Omental fat pad (tissue), 4 donors: ENCODE data around the gene KCNMB2. TPM values are rescaled to one million over a fixed set of nuclear protein-coding genes. Genes with fewer than 3 reads are reported as not detected.
"Not testable (repeated sequence)": the region's sequence is repeated elsewhere in the genome, so short reads cannot be mapped to it uniquely, and the experiment has no call there.

Source experiments
- ATAC-seq: fragments of 150-250 bp; one replicate; pipeline ENCODE4 v1.9.1; 2016; ENCODE audit warnings: mild to moderate bottlenecking, moderate library complexity; ENCODE audit not compliant: low FRiP score
- DNase-seq: peaks from one replicate; pipeline ENCODE4 v3.0.0-alpha.2; 2019; ENCODE audit warnings: low spot score
- total RNA-seq, 4 donors: library from RNA; depleted of rRNA; stranded (reverse); fragments of >200 nt; gene quantifications; one replicate each; pipeline ENCODE4 v1.1.0, GENCODE V29; 2016
- TF ChIP-seq, protein P1 (sequence below), 3 donors: fragments of 450-650 bp; IDR thresholded peaks; one replicate each; pipeline ENCODE4 v1.5.1; 2016 to 2017; ENCODE audit warnings: antibody characterized with exemption in 3 of 3, mild to moderate bottlenecking in 3 of 3, moderate library complexity in 2 of 3

KCNMB2 gene
- total RNA-seq, 4 donors from 2014 or later = 0.24 to 0.65 TPM; not detected in 2

DNA sequence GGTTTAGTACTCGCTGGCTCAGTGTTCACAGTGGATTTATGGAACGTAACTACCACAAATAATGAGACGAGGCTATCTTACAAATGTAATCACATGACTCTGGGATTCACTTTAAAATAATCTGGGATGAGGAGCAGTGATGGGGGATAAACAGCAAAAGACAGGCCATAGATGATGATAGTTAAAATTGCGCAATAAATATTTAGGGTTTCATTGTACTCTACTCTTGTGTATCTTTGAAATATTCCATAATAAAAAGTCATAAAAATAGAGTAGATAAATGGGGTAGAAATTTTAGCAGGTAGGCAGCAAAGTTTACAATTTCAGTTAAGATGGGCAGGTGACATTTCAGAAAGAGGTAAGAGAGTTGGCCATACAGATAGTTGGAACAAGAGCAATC lies 196.6 kb downstream of the KCNMB2 start:
- DNase-seq (no peak), ATAC-seq (no peak)
- TF ChIP-seq, protein P1, sequence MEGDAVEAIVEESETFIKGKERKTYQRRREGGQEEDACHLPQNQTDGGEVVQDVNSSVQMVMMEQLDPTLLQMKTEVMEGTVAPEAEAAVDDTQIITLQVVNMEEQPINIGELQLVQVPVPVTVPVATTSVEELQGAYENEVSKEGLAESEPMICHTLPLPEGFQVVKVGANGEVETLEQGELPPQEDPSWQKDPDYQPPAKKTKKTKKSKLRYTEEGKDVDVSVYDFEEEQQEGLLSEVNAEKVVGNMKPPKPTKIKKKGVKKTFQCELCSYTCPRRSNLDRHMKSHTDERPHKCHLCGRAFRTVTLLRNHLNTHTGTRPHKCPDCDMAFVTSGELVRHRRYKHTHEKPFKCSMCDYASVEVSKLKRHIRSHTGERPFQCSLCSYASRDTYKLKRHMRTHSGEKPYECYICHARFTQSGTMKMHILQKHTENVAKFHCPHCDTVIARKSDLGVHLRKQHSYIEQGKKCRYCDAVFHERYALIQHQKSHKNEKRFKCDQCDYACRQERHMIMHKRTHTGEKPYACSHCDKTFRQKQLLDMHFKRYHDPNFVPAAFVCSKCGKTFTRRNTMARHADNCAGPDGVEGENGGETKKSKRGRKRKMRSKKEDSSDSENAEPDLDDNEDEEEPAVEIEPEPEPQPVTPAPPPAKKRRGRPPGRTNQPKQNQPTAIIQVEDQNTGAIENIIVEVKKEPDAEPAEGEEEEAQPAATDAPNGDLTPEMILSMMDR (IDR thresholded peaks at IDR 0.05) = no peak

DNA sequence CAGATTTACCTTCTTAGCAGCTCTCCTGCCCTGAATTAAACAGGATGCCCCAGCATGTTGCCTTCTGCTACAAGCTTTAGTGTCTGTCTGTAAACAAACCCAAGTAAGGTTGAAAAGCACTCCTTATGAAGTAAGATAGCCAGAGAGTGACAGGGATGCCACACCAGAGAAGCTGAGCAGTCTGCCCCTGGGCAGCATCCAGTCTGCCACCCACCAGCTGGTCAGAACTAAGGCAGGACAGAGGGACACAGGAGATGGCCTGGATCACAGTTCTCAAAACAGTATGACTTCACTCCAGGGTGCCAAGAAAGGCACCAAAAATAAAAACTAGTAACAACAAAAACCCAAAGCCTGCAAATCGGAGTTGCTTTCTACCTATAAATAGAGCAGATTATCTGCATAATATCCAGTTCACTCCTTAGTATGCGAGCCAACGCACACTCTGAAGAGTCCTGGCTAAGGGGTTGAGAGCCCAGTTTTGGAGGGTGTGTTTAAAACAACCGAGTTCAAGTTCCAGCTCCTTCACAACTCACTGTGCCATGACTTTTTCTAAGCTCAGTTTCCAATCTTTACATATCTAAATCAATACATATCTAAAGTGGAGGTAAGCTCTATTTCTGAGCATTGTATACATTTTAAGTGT lies 198.9 kb downstream of the KCNMB2 start:
- ATAC-seq = no peak
- TF ChIP-seq, protein P1 (IDR thresholded peaks at IDR 0.05) = no peak
- no peak for DNase-seq

DNA sequence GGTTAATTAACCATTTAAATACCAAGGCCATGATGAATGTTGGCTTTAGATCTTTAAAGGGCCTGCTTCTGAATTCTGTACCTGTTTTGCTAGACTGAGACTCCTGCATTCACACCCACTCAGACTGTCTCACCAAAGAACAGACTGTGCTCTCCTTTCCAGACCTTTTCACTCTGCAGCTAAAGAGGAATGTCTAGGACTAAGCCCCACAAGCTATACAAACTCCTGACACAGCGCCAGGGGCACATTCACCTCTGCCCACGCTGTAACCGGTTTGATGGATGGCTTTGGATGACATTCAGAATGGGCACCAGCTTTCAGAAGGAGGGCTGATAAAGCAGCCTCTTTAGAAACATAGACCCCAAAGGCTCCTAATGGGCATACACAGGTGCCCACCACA lies 200.1 kb downstream of the KCNMB2 start:
- DNase-seq = no peak
- TF ChIP-seq, protein P1 (IDR thresholded peaks at IDR 0.05) = no peak
- no peak for ATAC-seq

DNA sequence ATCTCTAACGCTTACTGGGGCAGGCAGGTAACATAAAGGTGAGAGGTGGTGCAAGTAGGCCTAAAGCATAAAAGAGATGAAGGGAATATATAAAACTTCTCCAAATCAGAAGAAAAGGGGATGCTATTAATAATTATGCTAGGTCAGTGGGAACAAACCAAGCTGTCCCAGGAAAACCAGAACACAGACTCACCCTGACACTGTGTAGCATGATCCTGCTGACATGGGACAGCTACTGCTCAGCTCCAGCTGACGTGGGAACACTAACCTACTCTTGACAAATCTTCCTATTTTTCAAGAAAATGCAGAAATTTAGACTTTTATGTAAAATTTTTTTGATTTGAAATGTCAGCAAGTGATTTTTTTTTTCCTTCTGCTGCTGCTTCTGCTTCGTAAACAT lies 203.5 kb downstream of the KCNMB2 start:
- TF ChIP-seq, protein P1 (IDR thresholded peaks at IDR 0.05) = no peak
- ATAC-seq = no peak
- DNase-seq = no peak

DNA sequence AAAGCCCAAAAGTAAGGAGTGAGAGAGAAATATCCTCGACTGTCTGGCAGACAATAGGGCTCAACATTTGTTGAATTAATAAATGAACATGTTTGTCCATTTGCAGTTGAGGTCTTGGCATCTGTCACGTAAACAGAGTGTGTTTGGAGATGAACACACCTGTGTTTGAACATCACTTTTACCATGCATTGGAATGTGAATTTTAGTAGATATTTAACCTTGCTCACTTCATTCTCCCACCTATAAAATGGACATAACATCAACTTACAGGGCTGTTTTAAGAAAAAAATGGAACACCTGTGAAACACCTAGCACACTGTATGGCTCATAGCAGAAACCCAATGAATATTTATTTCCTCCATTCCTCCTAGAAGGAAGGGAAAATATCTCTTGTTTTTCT lies 204.8 kb downstream of the KCNMB2 start:
- TF ChIP-seq, protein P1 (IDR thresholded peaks at IDR 0.05) = no peak
- ATAC-seq = no peak
- DNase-seq = no peak

DNA sequence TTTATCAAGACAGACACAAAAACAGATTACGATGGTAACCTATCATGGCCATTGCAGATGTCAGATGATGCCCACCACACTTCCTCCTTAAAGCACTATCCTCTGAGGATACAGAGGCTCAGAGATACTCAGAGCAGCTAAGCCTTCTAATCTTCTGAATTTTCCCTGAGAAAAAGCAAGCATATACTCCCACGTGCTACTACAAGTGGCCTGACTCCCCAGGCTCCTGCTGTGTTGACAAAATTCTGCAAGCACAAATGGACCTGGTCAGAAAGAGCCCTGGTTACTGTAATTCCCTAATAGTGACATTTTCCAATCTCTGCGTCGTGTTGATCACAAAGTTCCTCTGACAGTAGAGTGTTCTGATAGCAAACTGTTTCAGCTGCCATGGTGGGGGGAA lies 207.1 kb downstream of the KCNMB2 start:
- no peak for ATAC-seq
- DNase-seq = no peak
- TF ChIP-seq, protein P1 (IDR thresholded peaks at IDR 0.05) = no peak

DNA sequence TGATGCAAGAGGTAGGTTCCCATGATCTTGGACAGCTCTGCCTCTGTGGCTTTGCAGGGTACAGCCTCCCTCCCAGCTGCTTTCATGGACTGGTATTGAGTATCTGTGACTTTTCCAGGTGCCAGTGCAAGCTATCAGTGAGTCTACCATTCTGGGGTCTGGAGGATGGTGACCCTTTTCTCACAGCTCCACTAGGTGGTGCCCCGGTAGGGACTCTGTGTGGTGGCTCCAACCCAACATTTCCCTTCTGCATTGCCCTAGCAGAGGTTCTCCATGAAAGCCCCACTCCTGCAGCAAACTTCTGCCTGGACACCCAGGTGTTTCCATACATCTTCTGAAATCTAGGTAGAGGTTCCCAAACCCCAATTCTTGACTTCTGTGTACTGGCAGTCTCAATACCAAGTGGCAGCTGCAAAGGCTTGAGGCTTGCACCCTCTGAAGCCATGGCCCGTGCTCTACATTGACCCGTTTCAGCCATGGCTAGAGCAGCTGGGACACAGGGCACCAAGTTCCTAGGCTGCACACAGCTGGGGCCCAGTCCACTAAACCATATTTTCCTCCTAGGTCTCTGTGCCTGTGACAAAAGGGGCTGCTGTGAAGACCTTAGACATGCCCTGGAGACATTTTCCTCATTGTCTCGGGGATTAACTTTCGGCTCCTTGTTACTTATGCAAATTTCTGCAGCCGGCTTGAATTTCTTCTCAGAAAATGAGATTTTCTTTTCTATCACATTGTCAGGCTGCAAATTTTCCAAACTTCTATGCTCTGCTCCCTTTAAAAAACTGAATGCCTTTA lies 209.8 kb downstream of the KCNMB2 start:
- not testable (repeated sequence) for DNase-seq, ATAC-seq
